Aorta (tissue), 5 donors: Measurements from ENCODE around the gene ATP5F1D. TPM values are rescaled to one million over a fixed set of nuclear protein-coding genes. Genes with fewer than 3 reads are reported as not detected.

Experiments used
- ATAC-seq: fragments of 200-7000 bp; cut with Tn5 transposase; one replicate; pipeline ENCODE4 v1.9.1; 2022; ENCODE audit warnings: moderate library complexity; ENCODE audit not compliant: low FRiP score
- DNase-seq, 2 donors: peaks; one replicate each; pipeline ENCODE4 v3.0.0-alpha.2; 2020
- H3K27ac ChIP-seq, 2 donors: one replicate each; pipeline ENCODE4 v1.5.1; 2013; ENCODE audit warnings: low read length in 2 of 2, mild to moderate bottlenecking in 2 of 2, moderate library complexity in 2 of 2, control low read depth in 1 of 2, inconsistent platforms in 1 of 2, low read depth in 1 of 2
- H3K27me3 ChIP-seq, 2 donors: one replicate each; pipeline ENCODE4 v1.6.1; 2013; ENCODE audit warnings: control low read depth in 1 of 2, low read length in 1 of 2, mild to moderate bottlenecking in 1 of 2, moderate library complexity in 1 of 2; ENCODE audit not compliant: insufficient read depth in 2 of 2, control insufficient read depth in 1 of 2
- H3K36me3 ChIP-seq, 2 donors: one replicate each; pipeline ENCODE4 v1.6.1; 2013; ENCODE audit warnings: control low read depth in 1 of 2, low read length in 1 of 2, mild to moderate bottlenecking in 1 of 2; ENCODE audit not compliant: insufficient read depth in 2 of 2, control insufficient read depth in 1 of 2
- H3K4me1 ChIP-seq, 2 donors: one replicate each; pipeline ENCODE4 v1.6.1; 2013; ENCODE audit warnings: low read length in 2 of 2, control low read depth in 1 of 2, mild to moderate bottlenecking in 1 of 2, moderate library complexity in 1 of 2; ENCODE audit not compliant: insufficient read depth in 2 of 2, control insufficient read depth in 1 of 2
- H3K4me3 ChIP-seq, 2 donors: one replicate each; pipeline ENCODE4 v1.5.1; 2013; ENCODE audit warnings: low read length in 2 of 2, control low read depth in 1 of 2, mild to moderate bottlenecking in 1 of 2
- H3K9me3 ChIP-seq: one replicate; pipeline ENCODE4 v1.6.1; 2013; ENCODE audit warnings: mild to moderate bottlenecking, low read length; ENCODE audit not compliant: control insufficient read depth
- WGBS, 2 donors: extraction: QIAGEN DNeasy Blood & Tissue Kit; methylation state at CpG; one replicate each; pipeline ENCODE4 v1.1.7; 2013; 5-methylcytosine and 5-hydroxymethylcytosine counted together
- intact Hi-C, 2 donors: fragments of 100-400 bp; cut with DNase I; formaldehyde crosslinking; loops; one replicate each; pipeline versions ENCODE4 v1.14.2 to v1.15.0; 2022
- polyA plus RNA-seq, 2 donors: library from polyadenylated mRNA; stranded (reverse); fragments of 200-250 nt; gene quantifications; one replicate each; pipeline ENCODE4 v1.2.3, GENCODE V29; 2013
- total RNA-seq, 2 donors: library from RNA; stranded (reverse); fragmentation: NEBNext Ultra II Directional; extraction: Animal tissue kit (Norgen Biotek cat#: 25700); gene quantifications; one replicate each; pipeline ENCODE4 v1.2.1, GENCODE V29; 2021
- donor health status: healthy with polysubstance abuse.
- donor health status: Bipolar disorder and iron deficiency.
- donor health status: DM: no; HTN: no; CAD: no.
- donor health status: DM: no; HTN: no; CAD: no.
- donor health status: DM: yes; HTN: yes; CAD: no.

The ATP5F1D gene
- total and polyA plus RNA-seq, 4 donors, result 92.8 to 164 (median 116) TPM

DNA sequence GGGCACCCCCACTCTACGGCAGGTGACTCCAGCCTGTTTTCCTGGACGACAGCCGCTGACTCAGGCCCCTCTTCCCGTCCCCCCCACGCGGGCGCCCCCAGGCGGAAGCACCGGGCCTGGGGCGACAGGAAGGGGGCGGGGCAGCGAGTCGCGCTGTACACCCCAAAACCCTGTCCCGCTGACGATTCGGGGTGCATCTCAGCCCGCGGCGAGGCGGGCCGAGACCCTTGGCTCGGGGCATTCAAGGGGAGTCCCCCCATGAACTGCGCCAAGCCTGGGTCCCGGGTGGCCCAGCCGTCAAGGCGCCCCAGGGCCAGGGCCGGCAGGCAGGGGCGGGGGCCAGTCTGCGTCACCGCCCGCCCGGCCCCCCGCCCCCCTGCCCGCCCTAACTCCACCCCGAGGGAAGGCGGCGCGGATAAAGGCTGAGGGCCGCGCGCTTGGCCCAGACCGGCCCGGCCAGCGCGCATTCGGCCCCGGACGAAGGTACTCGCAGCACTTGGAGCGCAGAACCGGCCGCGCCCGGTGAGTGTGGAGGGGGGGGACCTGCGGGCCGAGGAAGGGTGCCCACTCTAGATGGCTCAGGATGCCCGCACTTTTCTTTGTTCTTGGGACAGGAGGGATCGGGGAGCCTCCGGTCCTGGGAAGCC is 6.7 kb downstream of the ATP5F1D start, which contains the start of gene MIDN:
MIDN (plus strand) TSS at position 445 of the 647 bp plus-strand sequence. CDS start 1,714 bp downstream, outside the sequence.
- Histone ChIP-seq H3K36me3 (no peaks in the 10 kb centered on the region), H3K9me3 (no peaks in the 10 kb centered on the region), H3K27ac (peak within 1 kb of the TSS; percentile 92 to 98), H3K4me1 (no peaks in the 10 kb centered on the region), H3K27me3 (peaks cover 0 to 2% of the 10 kb centered on the region in 2 donors), H3K4me3 (peak within 1 kb of the TSS; percentile 45 to 84)
- DNase-seq (peak; percentile 91 to 95), ATAC-seq (peak; percentile 49)
- 1% methylated on average over 54 to 60 of the region's 60 CpGs for WGBS, 2 donors
- intact Hi-C loops, result loop anchor here in 1 of 2 donors (1.0 kb wide), 1 partner anchor 18 kb away; no protein-coding TSS in a partner anchor

DNA sequence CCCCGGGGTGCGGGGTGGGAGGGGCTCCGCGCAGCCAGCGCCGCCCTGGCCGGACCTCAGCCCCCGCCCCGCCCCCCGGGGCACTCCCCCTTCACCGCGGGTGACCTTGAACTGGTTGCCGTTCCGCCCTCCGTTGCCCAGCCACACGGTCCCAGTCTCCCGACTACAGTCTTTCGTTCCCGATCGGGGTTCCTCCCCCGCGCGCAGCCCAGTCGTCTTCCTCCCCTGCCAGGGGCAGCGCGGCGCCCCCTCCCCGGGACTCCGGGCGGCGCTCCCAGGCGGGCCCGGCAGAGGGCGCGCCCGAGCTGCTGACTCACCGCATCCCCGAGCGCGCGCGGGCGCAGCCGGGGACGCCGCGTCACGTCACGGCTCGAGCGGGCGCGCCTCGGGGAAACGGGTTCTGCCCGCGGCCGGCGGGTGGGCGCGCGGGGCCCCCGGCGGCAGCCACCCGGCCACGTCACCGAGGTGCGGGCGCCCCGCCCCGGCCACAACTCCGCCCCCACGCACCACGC is 7.3 kb downstream of the ATP5F1D start:
- Histone ChIP-seq H3K4me3 (peak overlapping the region; percentile 45 to 84), H3K4me1 (no peaks in the 10 kb centered on the region), H3K27me3 (peaks cover 0 to 2% of the 10 kb centered on the region in 2 donors), H3K27ac (peak overlapping the region; percentile 92 to 98), H3K9me3 (no peaks in the 10 kb centered on the region), H3K36me3 (no peaks in the 10 kb centered on the region)
- ATAC-seq (peak; percentile 19), DNase-seq (peak; percentile 90 to 95)
- intact Hi-C loops, result loop anchor here in 1 of 2 donors (1.0 kb wide), 2 partner anchors 17 to 20 kb away; partner anchors contain the start of gene CIRBP
- WGBS, 2 donors, result 0 to 1% methylated on average over 61 to 74 of the region's 74 CpGs

DNA sequence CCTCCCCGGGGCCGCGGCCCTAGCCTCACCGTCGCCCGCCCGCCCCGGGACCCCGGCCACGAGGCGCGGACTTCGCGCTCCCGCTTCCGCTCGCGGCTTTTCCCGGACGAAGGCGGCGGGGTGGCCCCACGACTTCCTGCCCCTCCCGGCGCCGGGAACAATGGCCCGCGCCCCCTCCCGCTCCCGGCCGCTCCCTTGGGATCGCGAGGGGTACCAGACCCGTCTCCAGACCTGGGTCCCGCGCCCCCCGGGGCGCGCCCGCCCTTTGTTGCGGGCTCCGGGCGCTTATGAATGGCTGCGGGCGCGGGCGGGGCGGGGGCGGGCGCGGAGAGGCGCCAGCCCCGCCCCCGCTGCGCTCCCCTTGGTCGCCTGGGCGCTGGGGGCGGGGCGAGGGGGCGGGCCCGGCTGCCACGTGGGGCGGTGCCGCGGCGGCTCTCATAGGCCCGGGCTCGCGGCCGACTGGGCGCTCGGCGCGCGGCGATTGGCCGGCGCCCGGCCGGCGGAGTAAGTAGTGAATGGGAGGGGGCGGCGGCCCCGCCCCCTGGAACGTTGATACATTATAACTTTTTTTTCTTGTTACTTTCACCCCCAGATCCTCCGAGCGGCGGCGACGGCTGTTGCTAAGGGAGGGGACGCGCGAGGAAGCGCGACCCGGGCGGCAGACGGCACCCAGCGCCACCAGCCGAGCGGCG is 7.9 kb downstream of the ATP5F1D start:
- Histone ChIP-seq H3K4me3 (peak overlapping the region; percentile 87 to 93), H3K36me3 (no peaks in the 10 kb centered on the region), H3K9me3 (no peaks in the 10 kb centered on the region), H3K27ac (peak overlapping the region; percentile 92 to 94), H3K4me1 (no peaks in the 10 kb centered on the region), H3K27me3 (peaks cover 0 to 2% of the 10 kb centered on the region in 2 donors)
- DNase-seq (peak; percentile 96), ATAC-seq (peak; percentile 36)
- intact Hi-C loops, result loop anchor here in 1 of 2 donors (1.0 kb wide), 1 partner anchor 20 kb away; the partner anchor contains the start of gene CIRBP
- 0 to 1% methylated on average over 54 to 102 of the region's 102 CpGs for WGBS, 2 donors

DNA sequence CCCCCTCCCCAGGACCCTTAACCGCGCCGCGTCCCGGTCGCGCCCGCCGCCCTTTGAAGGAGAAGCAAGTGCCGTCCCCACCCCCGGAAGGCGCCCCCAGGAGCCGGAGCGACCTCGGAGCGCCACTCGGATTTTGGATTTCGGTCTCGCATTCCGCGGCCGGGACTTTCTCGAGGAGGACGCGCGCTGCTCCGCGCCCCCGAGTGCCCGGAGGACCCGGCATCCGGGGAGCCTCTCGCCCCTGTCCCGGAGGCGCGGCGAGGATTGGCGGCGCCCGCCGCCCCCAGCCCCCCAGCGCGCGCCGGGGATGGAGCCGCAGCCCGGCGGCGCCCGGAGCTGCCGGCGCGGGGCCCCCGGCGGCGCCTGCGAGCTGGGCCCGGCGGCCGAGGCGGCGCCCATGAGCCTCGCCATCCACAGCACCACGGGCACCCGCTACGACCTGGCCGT is 8.5 kb downstream of the ATP5F1D start:
- no peaks in the 10 kb centered on the region for H3K9me3 ChIP-seq

DNA sequence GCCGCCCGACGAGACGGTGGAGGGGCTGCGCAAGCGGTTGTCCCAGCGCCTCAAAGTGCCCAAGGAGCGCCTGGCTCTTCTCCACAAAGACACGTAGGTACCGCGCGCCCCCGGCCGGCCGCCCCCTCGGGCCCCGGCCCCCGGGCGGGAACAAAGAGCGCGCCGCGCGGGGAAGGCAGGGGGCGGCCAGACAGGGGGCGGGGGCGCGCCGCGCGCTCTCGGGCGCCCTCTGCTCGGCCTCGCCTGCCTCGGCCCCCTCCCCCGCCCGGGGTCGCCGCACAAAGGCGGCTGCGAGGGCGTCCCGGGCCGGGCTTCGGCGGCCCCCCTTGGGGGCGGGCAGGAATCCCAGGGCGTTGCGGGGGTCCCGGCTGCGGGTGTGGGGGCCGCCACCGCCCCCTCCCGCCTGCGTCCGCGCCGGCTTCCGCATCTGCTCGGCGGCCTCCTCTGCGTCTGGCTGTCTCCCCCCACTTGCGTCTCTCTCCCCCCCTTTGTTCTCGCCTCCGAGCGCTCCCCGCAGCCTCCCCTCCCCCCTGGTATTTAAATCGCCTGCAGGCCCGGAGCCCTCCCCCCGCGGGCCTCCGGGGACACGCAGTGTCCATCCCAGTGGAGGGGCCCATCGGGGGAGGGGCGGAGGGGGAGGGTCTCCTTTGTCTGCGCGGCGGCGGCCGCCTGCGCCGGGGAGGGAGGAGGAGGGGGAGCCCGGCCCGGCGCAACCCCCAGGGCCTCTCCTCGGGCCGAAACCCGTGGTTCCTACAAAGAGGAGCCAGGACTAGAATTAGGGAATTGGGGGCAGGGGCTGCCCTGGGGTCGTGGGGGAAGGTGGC is 9.1 kb downstream of the ATP5F1D start:
- intact Hi-C loops, result no loop called here
- no peaks in the 10 kb centered on the region for H3K9me3 ChIP-seq
- peak overlapping the region; percentile 79 to 95 for H3K27ac ChIP-seq
- no peak for ATAC-seq
- peaks cover 4 to 7% of the 10 kb centered on the region in 2 donors for H3K36me3 ChIP-seq
- H3K4me3 ChIP-seq, result peak overlapping the region; percentile 87 to 93
- no peaks in the 10 kb centered on the region for H3K4me1 ChIP-seq
- DNase-seq, result peak in 1 of 2 donors; percentile 76
- H3K27me3 ChIP-seq, result peaks cover 0 to 2% of the 10 kb centered on the region in 2 donors
- WGBS, 2 donors, result 1% methylated on average over 42 to 90 of the region's 90 CpGs

More for the DNA sequence above, 8.5 kb downstream of the ATP5F1D start:
- ATAC-seq (no peak), DNase-seq (no peak)
- peaks cover 0 to 1% of the 10 kb centered on the region in 2 donors for H3K36me3 ChIP-seq
- peak overlapping the region; percentile 87 to 93 for H3K4me3 ChIP-seq
- peaks cover 0 to 2% of the 10 kb centered on the region in 2 donors for H3K27me3 ChIP-seq
- intact Hi-C loops, result loop anchor here in 1 of 2 donors (1.0 kb wide), 1 partner anchor 19 kb away; the partner anchor contains the start of gene CIRBP
- H3K27ac ChIP-seq, result peak overlapping the region; percentile 40 to 95
- 0% methylated on average over 35 to 67 of the region's 67 CpGs for WGBS, 2 donors
- no peaks in the 10 kb centered on the region for H3K4me1 ChIP-seq

DNA sequence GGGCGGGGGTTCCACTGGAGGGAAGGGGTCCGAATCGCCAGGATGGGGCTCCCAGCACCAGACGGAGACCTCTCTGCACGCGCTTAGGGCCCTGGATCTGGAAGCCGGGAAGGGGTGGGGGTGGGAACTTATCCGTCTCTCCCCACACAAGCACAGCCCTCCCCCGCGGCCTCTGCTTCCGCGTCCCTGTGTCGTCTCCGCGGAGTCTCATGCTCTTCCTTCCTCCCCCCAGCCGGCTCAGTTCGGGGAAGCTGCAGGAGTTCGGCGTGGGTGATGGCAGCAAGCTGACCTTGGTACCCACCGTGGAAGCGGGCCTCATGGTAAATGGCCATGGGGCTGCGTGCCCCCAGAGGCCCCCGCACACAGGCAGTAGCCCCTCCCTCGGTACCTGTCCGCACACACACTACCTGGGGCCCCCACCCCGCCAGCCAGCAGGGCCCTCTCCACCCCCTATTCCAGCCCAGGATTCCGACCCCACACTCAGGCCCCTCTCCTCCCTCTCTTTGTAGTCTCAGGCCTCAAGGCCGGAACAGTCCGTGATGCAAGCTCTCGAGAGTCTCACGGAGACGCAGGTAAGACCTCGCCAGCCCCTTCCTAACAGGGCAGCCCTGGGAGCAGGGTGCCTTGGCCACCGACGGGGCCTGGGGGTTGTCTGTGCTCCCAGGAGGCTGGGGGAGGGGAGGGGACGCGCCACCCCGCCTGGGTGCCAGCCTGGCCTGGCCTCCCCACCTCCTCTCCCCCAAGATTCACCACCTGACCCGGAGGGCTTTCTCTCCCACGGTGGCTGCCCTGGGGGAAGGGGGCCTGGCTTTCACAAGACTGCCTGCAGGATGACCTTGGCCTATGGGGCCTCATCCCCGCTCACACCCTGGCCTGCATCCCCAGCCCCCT is 10.0 kb downstream of the ATP5F1D start:
- Histone ChIP-seq H3K4me3 (peak overlapping the region; percentile 87 to 93), H3K9me3 (no peaks in the 10 kb centered on the region), H3K27me3 (peaks cover 0 to 2% of the 10 kb centered on the region in 2 donors), H3K36me3 (peaks cover 6 to 9% of the 10 kb centered on the region in 2 donors), H3K27ac (peak overlapping the region; percentile 93 to 95), H3K4me1 (no peaks in the 10 kb centered on the region)
- intact Hi-C loops, result no loop called here
- peak; percentile 89 to 93 for DNase-seq
- 2 to 4% methylated on average over 35 to 41 of the region's 41 CpGs for whole genome bisulfite sequencing, 2 donors
- ATAC-seq, result no peak

DNA sequence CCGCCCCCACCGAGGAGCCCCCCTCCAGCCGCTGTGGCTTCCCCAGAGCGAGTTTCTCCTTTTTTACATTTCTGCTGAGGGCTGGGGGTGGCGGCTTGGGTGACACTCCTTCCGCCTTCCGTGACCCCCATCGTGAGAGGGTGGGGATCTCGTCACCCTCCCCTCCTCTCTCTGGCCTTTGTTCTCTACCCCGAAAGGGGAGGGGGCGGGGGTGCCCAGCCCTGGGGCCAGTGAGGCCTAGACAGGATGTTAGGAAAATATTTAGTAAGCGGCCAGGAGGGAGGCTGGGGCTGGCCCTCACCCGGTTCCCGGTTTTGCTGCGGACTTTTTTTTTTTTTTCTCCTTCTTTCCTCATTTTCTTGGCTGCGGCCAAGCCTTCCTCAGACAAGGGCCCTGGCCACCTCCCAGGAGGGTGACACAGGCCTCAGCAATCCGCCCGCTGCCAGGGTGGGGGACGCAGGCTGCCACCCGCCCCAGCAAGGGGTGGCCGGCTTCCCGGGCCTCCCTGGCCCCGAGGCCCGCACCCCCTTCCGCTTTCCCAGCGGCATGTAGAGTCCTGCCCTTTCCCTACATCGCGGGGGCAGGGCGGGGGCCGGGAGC is 10.8 kb downstream of the ATP5F1D start:
- 0 to 1% methylated on average over 29 to 30 of the region's 30 CpGs for WGBS, 2 donors
- Histone ChIP-seq H3K36me3 (peaks cover 6 to 9% of the 10 kb centered on the region in 2 donors), H3K9me3 (no peaks in the 10 kb centered on the region), H3K4me3 (peak overlapping the region; percentile 87 to 93), H3K27me3 (peaks cover 0 to 2% of the 10 kb centered on the region in 2 donors), H3K4me1 (no peaks in the 10 kb centered on the region), H3K27ac (peak overlapping the region; percentile 93 to 97)
- intact Hi-C loops, result no loop called here
- ATAC-seq (peak; percentile 79), DNase-seq (peak; percentile 97)
